ENCODE data around the gene RMI2.

- no peak for TF ChIP-seq PBX3 (IDR thresholded peaks at IDR 0.05)
- TF ChIP-seq CTCF (IDR thresholded peaks at IDR 0.05), result no peak
- TF ChIP-seq REST (IDR thresholded peaks at IDR 0.05), result no peak
Observed at GRCh38 chr16:11329891-11330290, 15.4 kb upstream of the RMI2 start.
